Thyroid gland (tissue), 4 donors: ENCODE results near the gene HRK. TPM values are rescaled to one million over a fixed set of nuclear protein-coding genes. Genes with fewer than 3 reads are reported as not detected.

Source experiments
- DNase-seq, 2 donors: peaks; one replicate each; pipeline ENCODE4 v3.0.0-alpha.2; 2019
- H3K27ac ChIP-seq, 3 donors: fragments of 200-600 bp; sonication (generic); 1 replicate in 2 of 3; 2 replicates in 1 of 3; pipeline ENCODE4 v1.5.1; 2016 to 2019; ENCODE audit warnings: mild to moderate bottlenecking in 1 of 3, moderate library complexity in 1 of 3
- H3K27me3 ChIP-seq: fragments of 200-600 bp; sonication (generic); one replicate; pipeline ENCODE4 v1.5.1; 2019
- H3K36me3 ChIP-seq, 2 donors: fragments of 200-600 bp; sonication (generic); one replicate each; pipeline ENCODE4 v1.5.1; 2016 to 2019
- H3K4me1 ChIP-seq, 2 donors: fragments of 200-600 bp; sonication (generic); one replicate each; pipeline ENCODE4 v1.5.1; 2017 to 2019
- H3K4me3 ChIP-seq, 3 donors: fragments of 200-600 bp; sonication (generic); replicated peaks in 1 of 3; 1 replicate in 2 of 3; 2 replicates in 1 of 3; pipeline ENCODE4 v1.5.1; 2016; ENCODE audit warnings: mild to moderate bottlenecking in 1 of 3
- H3K9me3 ChIP-seq: fragments of 200-600 bp; sonication (generic); one replicate; pipeline ENCODE4 v1.5.1; 2017
- CTCF ChIP-seq, 6 experiments: fragments of 200-600 bp in 3 of 6; fragments of 450-650 bp in 3 of 6; sonication (generic) in 3 of 6; IDR thresholded peaks; one replicate each; pipeline ENCODE4 v1.5.1; 2016 to 2019; ENCODE audit warnings: antibody characterized with exemption in 6 of 6, mild to moderate bottlenecking in 2 of 6, inconsistent platforms in 1 of 6, moderate library complexity in 1 of 6
- POLR2A ChIP-seq, 2 donors: fragments of 450-650 bp; IDR thresholded peaks; one replicate each; pipeline ENCODE4 v1.6.1; 2017; ENCODE audit warnings: antibody characterized with exemption in 2 of 2, mild to moderate bottlenecking in 2 of 2, moderate library complexity in 1 of 2
- WGBS, 2 donors: methylation state at CpG; one replicate each; pipeline ENCODE4 v1.1.5; 2017; 5-methylcytosine and 5-hydroxymethylcytosine counted together
- intact Hi-C: fragments of 100-400 bp; cut with DNase I; formaldehyde crosslinking; loops from one replicate; pipeline ENCODE4 v1.15.1; 2023
- total RNA-seq, 4 donors: library from RNA; depleted of rRNA; stranded (reverse); fragments of >200 nt; gene quantifications; one replicate each; pipeline ENCODE4 v1.2.3, GENCODE V29; 2016

Gene HRK
- total RNA-seq, 4 donors from 2014 or later: 0.39 to 0.83 (median 0.48) TPM

- TF ChIP-seq POLR2A (IDR thresholded peaks at IDR 0.05) (no peak), CTCF (IDR thresholded peaks at IDR 0.05) (no peak)
- H3K27ac ChIP-seq: no peak overlapping the region
- no peaks in the 10 kb centered on the region for H3K27me3 ChIP-seq
- H3K4me1 ChIP-seq: no peaks in the 10 kb centered on the region
- intact Hi-C loops: no loop called here
- no peaks in the 10 kb centered on the region for H3K36me3 ChIP-seq
- WGBS, 2 donors: 95 to 96% methylated on average over 4 of the region's 4 CpGs
- no peak overlapping the region for H3K4me3 ChIP-seq
- no peak for DNase-seq
- H3K9me3 ChIP-seq: no peaks in the 10 kb centered on the region
Measured at GRCh38 chr12:116862167-116862566, 19.1 kb downstream of the HRK start.

DNA sequence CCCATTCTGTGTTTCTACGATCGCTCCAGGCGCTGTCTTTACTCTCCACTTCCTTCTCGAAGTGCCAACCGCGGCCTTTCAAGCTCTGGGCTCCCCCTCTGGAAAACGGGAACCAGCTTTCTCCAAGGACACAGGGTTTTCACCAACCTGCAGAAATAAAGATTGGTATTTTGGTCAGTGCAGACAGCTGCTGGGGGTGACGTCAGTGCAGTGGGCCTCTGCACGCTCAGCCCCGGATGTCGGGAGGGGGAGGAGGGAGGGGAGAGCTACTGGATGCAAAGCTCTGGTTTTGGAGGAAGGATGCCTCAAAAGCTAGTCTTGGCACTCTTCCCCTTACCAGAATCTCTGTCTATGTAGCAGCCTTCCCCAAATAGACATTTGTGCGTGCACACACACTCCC is 19.9 kb downstream of the HRK start:
- no peaks in the 10 kb centered on the region for H3K4me1 ChIP-seq
- no peak for TF ChIP-seq CTCF (IDR thresholded peaks at IDR 0.05)
- no peak for TF ChIP-seq POLR2A (IDR thresholded peaks at IDR 0.05)
- no peak overlapping the region for H3K4me3 ChIP-seq
- H3K36me3 ChIP-seq: no peaks in the 10 kb centered on the region
- DNase-seq: no peak
- no peaks in the 10 kb centered on the region for H3K9me3 ChIP-seq
- no peak overlapping the region for H3K27ac ChIP-seq
- intact Hi-C loops: no loop called here
- no peaks in the 10 kb centered on the region for H3K27me3 ChIP-seq
- 43 to 50% methylated on average over 12 of the region's 12 CpGs for WGBS, 2 donors

- H3K4me3 ChIP-seq: no peak overlapping the region
- no peak overlapping the region for H3K27ac ChIP-seq
- H3K36me3 ChIP-seq: no peaks in the 10 kb centered on the region
- H3K9me3 ChIP-seq: no peaks in the 10 kb centered on the region
- intact Hi-C loops: no loop called here
- no peaks in the 10 kb centered on the region for H3K27me3 ChIP-seq
- TF ChIP-seq POLR2A (IDR thresholded peaks at IDR 0.05): no peak
- no peak for TF ChIP-seq CTCF (IDR thresholded peaks at IDR 0.05)
- no peaks in the 10 kb centered on the region for H3K4me1 ChIP-seq
- DNase-seq: no peak
- WGBS, 2 donors: 37 to 43% methylated on average over 3 of the region's 3 CpGs
Measured at GRCh38 chr12:116860263-116860662, 21.0 kb downstream of the HRK start.

DNA sequence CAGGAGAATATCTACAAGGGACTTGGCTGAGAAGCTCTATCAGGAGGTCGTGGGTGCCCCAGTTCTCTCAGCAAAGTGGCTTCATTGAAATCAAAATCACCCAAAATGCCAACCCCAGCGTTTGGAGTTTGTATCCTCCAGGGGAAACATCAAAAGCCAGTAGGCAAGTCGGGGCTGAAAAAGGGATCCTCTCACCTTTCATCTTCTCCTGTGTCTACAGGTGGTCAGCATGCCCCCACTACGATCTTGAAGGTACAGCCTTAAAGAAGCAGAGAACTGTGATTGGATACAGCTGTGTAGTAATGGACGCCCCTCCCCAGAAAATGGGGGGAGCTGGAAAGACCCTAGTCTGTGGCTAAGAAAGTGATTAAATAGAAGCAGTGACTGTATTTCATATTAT is 22.2 kb downstream of the HRK start:
- H3K27me3 ChIP-seq: no peaks in the 10 kb centered on the region

GRCh38 chr12:116856729-116857128 is 24.5 kb downstream of the HRK start:
- H3K4me1 ChIP-seq: no peaks in the 10 kb centered on the region
- H3K4me3 ChIP-seq: no peak overlapping the region
- H3K27me3 ChIP-seq: no peaks in the 10 kb centered on the region
- no peak for DNase-seq
- no peak overlapping the region for H3K27ac ChIP-seq
- intact Hi-C loops: no loop called here
- no peaks in the 10 kb centered on the region for H3K9me3 ChIP-seq
- no peaks in the 10 kb centered on the region for H3K36me3 ChIP-seq
- 86 to 96% methylated on average over 11 of the region's 11 CpGs for WGBS, 2 donors
- no peak for TF ChIP-seq POLR2A (IDR thresholded peaks at IDR 0.05)
- TF ChIP-seq CTCF (IDR thresholded peaks at IDR 0.05): no peak

More for the DNA sequence above, 22.2 kb downstream of the HRK start:
- 35 to 41% methylated on average over 5 of the region's 5 CpGs for WGBS, 2 donors
- no peak for TF ChIP-seq CTCF (IDR thresholded peaks at IDR 0.05)
- TF ChIP-seq POLR2A (IDR thresholded peaks at IDR 0.05): no peak
- H3K36me3 ChIP-seq: no peaks in the 10 kb centered on the region
- H3K4me3 ChIP-seq: no peak overlapping the region
- intact Hi-C loops: no loop called here
- no peaks in the 10 kb centered on the region for H3K9me3 ChIP-seq
- H3K4me1 ChIP-seq: no peaks in the 10 kb centered on the region
- no peak overlapping the region for H3K27ac ChIP-seq
- no peak for DNase-seq
